GM18519 (cell line): Measurements from ENCODE around the gene SBF2.
"Not testable (repeated sequence)": the region's sequence is repeated elsewhere in the genome, so short reads cannot be mapped to it uniquely, and the experiment has no call there.

Experiments
- ATAC-seq: cut with Tn5 transposase; IDR thresholded peaks from one replicate; pipeline ENCODE4 v1.9.1; 2021; ENCODE audit warnings: mild to moderate bottlenecking, moderate library complexity; ENCODE audit not compliant: unreplicated experiment, low FRiP score

SBF2 gene

GRCh38 chr11:10208131-10208575 lies 85.9 kb downstream of the SBF2 start:
- ATAC-seq, result no peak

DNA sequence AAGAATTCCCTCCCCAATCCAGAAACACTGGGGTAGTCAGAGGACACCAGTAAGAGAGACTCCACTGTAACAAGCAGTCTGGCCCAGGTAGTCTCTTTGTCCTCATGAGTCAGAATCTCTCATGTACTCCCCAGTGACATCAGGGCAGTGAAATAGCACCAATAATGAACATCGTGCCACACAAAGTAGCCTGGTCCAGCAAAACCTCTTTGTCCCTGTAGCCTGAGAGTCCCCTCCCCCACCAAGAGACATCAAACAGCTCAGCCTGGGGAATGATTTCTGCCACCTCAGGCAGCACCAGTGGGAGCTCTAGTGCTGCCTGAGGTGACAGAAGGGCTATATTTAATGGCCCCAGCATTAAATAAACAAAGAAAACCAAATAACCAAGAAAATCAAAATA lies 88.1 kb downstream of the SBF2 start:
- ATAC-seq, result no peak

DNA sequence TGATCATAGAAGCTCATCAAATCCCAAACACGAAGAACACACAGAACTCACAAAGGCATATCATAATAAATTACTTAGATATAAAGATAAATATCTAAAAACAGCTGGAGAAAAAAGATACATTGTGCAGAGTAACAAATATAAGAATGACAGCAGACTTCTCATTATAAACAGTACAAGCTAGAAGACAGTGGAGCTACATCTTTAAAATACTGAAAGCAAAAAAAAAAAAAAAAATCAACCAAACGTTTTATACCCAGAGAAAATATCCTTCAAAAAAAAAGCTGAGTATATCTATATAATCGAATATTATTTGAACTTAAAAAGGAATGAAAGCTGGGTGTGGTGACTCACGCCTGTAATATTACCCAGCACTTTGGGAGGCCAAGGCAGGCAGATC lies 90.0 kb downstream of the SBF2 start:
- no peak for ATAC-seq

GRCh38 chr11:10201343-10201742 lies 92.7 kb downstream of the SBF2 start:
- no peak for ATAC-seq

DNA sequence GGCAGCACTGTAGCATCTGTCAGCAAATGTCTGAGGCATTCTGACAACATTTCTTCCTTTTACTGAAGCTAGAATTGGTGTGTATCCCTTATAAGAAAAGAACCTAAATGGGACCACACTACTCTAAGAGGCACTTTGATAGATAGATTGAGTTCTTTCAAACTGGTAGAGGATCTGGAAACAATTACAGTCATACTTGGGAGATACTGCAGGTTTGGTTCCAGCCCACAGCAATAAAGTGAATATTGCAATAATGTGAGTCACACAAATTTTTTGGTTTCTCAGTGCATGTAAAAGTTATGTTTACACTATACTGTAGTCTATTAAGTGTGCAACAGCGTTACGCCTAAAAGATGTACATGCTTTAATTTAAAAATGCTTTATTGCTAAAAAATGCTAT lies 96.9 kb downstream of the SBF2 start:
- no peak for ATAC-seq

DNA sequence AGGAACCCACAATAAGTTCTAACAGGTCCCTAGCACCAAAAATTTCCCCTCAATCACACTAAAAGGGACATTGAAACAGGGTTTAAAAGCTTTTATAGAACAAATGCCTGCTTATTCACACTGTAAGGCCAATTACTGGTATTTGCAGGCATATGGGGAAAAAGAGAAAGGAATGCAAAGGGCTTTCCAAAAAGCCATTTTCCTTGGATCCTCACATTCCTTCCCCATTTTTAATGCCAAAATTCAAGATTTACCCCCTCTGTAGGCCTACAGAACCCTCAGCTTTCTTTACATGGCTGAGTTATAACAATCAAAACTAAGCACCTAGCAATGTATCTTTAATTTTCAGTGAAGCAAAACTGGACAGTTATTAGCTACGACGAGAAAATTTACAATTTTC lies 102.0 kb downstream of the SBF2 start:
- ATAC-seq, result no peak

- no peak for ATAC-seq
Observed at GRCh38 chr11:10181811-10182210, 112.2 kb downstream of the SBF2 start.

DNA sequence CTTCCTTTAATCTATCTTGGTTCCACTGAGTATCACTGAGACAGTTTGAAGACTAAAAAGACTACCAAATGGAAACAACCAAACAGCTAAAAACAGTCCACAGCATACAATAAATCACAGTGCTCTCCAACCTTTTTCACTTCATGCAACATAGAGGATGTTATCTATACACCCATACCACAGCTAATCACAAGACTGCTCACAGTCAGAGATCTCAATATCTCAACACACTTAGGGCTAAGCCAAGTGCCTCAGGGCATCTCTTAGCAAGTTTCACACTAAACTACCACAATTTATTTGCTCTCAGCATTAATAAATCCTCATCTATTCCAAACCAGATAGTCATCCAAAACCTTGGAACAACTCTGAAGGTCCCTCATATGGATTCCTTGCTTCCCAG lies 129.4 kb downstream of the SBF2 start:
- ATAC-seq, result no peak

DNA sequence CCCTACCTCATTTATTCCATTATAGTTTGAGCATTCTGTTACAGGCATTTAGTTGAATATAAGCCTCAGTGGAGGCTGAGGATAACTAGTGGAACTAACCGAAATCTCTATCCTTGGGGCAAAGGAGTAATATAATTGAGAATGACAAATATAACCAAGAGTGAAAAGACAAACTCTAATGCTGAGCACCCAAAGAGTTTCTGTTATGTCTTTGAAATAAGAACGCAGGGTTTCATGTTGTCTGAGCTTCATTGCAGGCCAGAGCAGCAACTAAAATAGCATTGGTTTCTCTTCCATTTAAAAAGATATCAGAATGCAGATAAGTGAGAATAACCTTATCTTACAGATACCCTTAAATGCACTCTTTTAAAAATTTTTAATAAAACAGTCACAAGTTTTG lies 131.8 kb downstream of the SBF2 start:
- ATAC-seq, result no peak

- no peak for ATAC-seq
Observed at GRCh38 chr11:10160350-10160749, 133.7 kb downstream of the SBF2 start.

DNA sequence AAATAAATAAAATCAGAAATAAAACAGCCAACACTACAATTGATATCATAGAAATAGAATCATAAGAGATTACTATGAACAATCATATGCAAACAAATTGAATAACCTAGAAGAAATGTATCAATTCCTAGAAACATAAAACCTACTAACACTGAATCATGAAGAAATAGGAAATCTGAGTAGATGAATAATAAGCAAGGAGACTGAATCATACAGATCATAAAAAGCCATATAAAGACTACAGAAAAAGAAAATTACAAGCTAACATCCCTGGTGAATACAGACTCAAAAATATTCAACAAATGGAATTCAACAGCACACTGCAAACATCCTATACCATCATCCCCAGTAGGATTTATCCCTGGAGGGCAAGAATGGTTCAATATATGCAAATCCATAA lies 135.6 kb downstream of the SBF2 start:
- no peak for ATAC-seq

DNA sequence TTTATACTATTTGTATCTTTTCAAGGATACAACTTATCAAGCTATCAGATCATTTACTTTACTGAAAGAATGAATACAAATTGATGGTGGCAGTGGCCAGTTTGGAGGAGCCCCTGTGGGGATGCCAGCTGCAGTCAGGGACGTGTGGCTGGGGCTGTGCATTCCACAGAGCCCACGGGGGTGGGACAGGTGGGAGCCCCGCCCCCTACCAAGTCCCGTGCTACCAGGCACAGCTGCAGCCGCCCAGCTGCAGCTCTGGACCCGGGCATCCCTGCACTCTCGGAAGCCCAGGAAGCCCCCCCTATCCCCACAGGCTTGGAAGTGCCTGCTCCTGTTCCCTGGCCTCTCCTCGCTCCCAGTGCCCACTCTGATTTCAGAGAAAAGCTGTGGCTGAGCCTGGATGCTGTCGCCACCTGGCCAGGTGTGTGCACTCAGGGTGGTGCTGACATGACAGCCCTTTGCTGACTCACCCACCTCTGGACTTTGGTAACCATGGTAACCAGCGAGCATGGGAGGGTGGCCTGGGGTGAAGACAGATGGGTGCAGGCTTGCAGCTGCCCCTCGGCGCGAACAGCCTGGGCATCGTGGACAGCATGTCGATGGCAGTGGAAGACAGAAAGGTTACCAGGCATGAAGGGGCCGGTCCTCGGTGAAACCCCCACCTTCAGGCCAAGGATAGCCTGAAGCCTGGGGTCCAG lies 138.1 kb downstream of the SBF2 start:
- no peak for ATAC-seq

DNA sequence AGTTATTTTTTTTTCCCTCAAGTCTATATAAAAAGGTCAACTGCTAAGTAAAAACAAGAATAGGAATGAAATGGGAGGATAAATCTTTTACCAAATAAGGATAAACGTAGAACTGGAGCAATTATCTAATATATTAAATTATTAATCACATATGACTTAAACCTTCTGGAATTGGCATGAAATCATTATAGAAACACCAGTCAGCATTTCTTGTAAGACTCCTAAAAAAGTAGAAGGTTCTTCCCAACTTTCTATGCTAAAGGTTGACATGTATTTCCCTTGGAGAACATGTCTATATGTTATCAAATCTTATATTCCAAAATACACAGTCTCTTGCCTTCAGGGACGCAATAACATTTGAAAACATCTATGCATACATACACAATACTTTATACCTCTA lies 143.2 kb downstream of the SBF2 start:
- no peak for ATAC-seq

DNA sequence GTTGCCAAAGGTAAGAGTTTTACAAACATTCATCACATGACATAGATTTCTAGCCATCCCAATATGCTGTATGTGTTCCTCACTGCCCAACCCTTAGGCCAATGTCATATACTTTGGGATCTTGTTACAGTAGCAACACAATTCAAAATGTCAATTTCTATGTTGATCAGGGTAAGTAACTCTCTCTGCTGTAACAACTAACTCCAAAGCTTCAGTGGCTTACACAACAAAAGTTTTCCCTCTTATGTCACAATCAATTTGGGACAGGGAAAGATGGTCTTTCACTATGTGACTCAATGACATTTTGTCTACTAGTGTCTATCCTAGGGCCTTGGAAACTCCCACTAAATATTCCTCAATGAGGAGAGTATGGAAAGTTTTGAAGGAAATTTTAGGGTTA lies 144.5 kb downstream of the SBF2 start:
- no peak for ATAC-seq

DNA sequence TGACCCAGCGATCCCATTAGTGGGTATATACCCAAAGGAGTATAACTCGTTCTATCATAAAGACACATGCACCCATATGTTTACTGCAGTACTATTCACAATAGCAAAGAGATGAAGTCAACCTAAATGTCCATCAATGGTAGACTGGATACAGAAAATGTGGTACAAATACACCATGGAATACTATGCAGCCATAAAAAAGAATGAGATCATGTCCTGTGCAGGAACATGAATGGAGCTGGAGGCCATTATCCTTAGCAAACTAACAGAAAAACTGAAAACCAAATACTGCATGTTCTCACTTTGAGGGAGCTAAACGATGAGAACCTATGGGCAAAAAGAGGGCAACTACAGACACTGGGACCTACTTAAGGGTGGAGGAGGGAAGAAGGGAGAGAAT lies 146.8 kb downstream of the SBF2 start:
- ATAC-seq, result no peak

DNA sequence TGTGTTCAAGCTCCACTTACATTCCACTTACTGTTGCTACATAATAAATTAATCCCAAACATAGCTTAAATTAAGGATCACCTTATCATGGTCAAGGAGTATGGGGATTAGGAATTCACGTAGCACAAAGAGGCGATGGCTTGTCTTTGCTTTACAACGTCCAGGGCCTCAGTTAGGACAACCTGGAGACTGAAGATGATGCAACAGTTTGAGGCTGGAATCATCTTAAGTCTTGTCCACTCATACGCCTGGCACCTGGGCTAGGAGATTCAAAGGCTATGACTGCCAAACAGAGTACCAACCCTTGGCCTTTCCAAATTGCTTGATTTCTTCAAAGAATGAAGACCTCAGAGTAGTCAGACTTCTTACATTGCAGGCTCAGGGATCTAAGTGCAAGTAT lies 149.1 kb downstream of the SBF2 start:
- no peak for ATAC-seq

DNA sequence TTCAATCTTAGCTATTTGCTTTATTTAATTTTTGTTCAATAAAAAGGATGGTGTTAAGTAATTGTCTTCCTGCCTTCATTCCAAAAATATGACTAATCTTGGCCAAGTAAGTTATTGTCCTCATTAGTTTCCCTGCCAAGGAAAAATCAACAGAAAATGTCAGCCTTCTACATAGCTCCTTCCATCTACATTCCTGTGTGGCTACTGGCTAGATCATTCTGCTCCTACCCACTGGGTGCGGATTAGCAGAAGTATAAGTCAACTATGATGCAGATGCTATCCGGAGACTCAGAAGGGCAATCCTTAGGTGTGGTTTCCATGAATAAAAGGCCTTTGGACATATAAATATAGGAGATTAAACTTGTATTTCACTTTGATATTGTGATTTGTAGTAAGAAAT lies 154.4 kb downstream of the SBF2 start:
- no peak for ATAC-seq

DNA sequence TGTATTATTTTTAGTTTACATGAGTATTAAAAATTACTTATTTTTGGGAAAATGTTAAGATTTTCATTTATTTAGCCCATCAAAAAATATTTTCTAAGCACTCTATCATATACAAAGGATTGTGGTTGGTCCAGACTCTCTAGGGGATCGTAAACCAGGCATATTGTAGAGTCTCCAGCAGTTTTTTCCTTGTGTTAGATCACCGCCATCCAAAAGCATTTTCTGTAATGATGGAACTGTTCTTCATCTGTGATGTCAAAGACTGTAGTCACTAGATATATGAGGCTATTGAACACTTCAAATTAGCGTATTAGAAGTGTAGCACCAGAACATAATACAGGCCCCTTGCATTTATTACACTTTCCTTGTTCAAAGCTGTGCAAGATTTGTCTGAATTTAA lies 154.9 kb downstream of the SBF2 start:
- no peak for ATAC-seq

DNA sequence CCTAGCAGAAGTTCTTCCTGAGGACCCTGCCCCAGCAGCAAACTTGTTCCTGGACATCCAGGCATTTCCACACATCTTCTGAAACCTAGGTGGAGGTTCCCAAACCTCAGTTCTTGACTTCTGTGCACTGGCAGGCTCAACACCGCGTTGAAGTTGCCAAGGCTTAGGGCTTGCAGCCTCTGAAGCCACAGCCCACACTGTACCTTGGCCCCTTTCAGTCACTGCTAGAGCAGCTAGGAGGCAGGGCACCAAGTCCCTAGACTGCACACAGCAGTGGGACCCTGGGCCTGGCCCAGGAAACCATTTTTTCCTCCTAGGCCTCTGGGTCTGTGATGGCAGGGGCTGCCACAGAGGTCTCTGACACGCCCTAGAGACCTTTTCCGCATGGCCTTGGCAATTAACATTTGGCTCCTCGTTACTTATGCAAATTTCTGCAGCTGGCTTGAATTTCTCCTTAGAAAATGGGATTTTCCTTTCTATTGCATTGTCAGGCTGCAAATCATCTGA lies 159.0 kb downstream of the SBF2 start:
- no peak for ATAC-seq

DNA sequence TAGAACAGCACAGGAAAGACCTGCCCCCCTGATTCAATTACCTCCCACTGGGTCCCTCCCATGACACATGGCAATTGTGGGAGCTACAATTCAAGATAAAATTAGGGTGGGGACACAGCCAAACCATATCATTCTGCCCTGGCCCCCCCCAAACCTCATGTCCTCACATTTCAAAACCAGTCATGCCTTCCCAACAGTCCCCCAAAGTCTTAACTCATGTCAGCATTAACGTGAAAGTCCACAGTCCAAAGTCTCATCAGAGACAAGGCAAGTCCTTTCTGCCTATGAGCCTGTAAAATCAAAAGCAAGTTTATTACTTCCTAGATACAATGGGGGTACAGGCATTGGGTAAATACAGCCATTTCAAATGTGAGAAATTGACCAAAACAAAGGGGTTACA lies 159.8 kb downstream of the SBF2 start:
- ATAC-seq, result not testable (repeated sequence)

DNA sequence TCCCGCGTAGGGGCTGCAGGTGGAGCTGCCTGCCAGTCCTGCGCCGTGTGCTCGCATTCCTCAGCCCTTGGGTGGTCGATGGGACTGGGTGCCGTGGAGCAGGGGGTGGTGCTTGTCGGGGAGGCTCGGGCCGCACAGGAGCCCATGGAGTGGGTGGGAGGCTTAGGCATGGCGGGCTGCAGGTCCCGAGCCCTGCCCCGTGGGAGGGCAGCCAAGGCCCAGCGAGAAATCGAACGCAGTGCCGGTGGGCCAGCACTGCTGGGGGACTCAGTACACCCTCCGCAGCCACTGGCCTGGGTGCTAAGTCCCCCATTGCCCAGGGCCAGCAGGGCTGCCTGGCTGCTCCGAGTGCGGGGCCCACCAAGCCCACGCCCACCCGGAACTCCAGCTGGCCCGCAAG lies 160.8 kb downstream of the SBF2 start:
- ATAC-seq, result not testable (repeated sequence)

DNA sequence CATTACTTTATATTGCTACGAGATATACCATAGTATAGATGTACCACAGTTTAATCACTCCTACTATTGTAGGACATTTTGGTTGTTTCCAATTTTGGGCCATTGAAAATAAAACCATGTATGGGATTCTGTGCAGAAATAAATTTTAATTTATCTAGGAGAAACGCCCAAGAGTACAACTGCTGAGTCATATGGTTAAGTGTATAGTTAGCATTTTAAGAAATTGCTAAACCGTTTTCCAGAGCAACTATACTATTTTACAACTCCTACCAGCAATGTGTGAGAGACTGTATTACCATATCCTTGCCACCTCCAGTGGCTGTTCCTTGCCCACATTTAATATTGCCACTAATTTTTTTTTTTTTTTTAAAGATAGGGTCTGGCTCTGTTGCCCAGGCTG lies 163.1 kb downstream of the SBF2 start:
- ATAC-seq, result no peak

DNA sequence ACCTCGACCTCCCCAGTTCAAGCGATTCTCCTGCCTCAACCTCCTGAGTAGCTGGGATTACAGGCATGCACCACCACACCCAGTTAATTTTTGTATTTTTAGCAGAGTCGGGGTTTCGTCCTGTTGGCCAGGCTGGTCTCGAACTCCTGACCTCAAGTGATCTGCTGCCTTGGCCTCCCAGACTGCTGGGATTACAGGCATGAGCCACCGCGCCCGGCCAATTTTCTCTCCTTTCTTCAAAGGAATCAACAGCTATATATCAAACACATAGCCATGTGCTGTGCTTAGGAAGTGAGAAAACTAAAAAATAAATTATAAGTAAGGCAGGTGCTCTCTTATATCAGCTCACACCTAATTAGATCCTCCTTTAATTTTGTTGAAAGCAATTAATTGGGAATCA lies 164.8 kb downstream of the SBF2 start:
- not testable (repeated sequence) for ATAC-seq
